Breast epithelium (tissue), 3 donors: ENCODE measurements around the gene PLVAP.

Experiments
- POLR2AphosphoS5 ChIP-seq, 3 donors: sonication (generic); formaldehyde crosslinking; IDR thresholded peaks; one replicate each; pipeline ENCODE4 v1.6.1; 2017; ENCODE audit warnings: antibody characterized with exemption in 3 of 3
- TF ChIP-seq, protein P1 (sequence below), 3 donors: fragments of 450-650 bp; IDR thresholded peaks; one replicate each; pipeline ENCODE4 v1.5.1; 2016 to 2017; ENCODE audit warnings: antibody characterized with exemption in 3 of 3, mild to moderate bottlenecking in 3 of 3, moderate library complexity in 3 of 3

DNA sequence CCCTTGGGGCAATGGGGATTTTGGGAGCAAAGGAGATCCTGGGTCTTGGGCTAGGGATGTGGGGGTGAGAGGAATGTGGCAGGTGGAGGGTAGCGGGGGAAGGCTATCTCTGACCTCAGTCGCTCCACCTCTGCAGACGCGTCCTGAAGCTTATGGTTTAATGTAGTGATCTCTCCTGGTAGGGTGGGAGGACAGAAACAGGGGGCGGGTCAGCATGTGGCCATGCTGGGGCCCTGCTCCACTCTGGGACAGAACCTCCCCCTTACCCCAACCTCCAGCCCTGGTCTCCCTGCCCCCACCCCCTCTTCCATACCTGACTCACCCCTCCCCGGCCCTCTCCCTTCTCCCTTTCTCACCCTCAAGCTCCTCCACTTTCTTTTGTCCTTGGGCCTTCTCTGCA, 26.9 kb upstream of the PLVAP start:
- TF ChIP-seq, protein P1, sequence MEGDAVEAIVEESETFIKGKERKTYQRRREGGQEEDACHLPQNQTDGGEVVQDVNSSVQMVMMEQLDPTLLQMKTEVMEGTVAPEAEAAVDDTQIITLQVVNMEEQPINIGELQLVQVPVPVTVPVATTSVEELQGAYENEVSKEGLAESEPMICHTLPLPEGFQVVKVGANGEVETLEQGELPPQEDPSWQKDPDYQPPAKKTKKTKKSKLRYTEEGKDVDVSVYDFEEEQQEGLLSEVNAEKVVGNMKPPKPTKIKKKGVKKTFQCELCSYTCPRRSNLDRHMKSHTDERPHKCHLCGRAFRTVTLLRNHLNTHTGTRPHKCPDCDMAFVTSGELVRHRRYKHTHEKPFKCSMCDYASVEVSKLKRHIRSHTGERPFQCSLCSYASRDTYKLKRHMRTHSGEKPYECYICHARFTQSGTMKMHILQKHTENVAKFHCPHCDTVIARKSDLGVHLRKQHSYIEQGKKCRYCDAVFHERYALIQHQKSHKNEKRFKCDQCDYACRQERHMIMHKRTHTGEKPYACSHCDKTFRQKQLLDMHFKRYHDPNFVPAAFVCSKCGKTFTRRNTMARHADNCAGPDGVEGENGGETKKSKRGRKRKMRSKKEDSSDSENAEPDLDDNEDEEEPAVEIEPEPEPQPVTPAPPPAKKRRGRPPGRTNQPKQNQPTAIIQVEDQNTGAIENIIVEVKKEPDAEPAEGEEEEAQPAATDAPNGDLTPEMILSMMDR (IDR thresholded peaks at IDR 0.05), result no peak
- TF ChIP-seq POLR2AphosphoS5 (IDR thresholded peaks at IDR 0.05), result no peak
